ENCODE results near the gene TRNP1.

GRCh38 chr1:27045973-27046558 lies 52.6 kb downstream of the TRNP1 start:
- TF ChIP-seq CTCF (IDR thresholded peaks at IDR 0.05; ENCODE audit: low read depth, low read length, missing input control) = peak; percentile 82
- no peak for TF ChIP-seq SP1 (IDR thresholded peaks at IDR 0.05)
- TF ChIP-seq NR2F2 (IDR thresholded peaks at IDR 0.05) = peak; percentile 70
- no peak for TF ChIP-seq FOXA1 (IDR thresholded peaks at IDR 0.05)
- peak; percentile 68 to 79 for TF ChIP-seq RAD21 (IDR thresholded peaks at IDR 0.05)
- TF ChIP-seq MAX (IDR thresholded peaks at IDR 0.05) = no peak
- TF ChIP-seq RXRA (IDR thresholded peaks at IDR 0.05) = peak in 1 of 2 donors; percentile 44
- TF ChIP-seq EGR1 (IDR thresholded peaks at IDR 0.05; ENCODE audit: low read depth in 2 of 2) = no peak
- TF ChIP-seq ZBTB33 (IDR thresholded peaks at IDR 0.05) = no peak
- TF ChIP-seq TAF1 (conservative IDR thresholded peaks at IDR 0.05) = no peak
- TF ChIP-seq GABPA (IDR thresholded peaks at IDR 0.05 in 1 of 2, conservative IDR thresholded peaks at IDR 0.05 in 1 of 2) = no peak
